Activated effector memory CD4-positive, alpha-beta T cell treated with anti-CD3 and anti-CD28 coated beads, Interleukin-2, amount 50 U/mL, for 16 hours (primary cell): ENCODE results near the gene CHST1.

Experiments
- DNase-seq: peaks from one replicate; pipeline ENCODE4 v3.0.0-alpha.2; 2020

CHST1 gene

GRCh38 chr11:45674481-45675190, 9.2 kb upstream of the CHST1 start:
- no peak for DNase-seq

GRCh38 chr11:45673441-45673840, 8.0 kb upstream of the CHST1 start:
- DNase-seq, result no peak

- DNase-seq, result no peak
Observed at GRCh38 chr11:45672593-45672992, 7.2 kb upstream of the CHST1 start.

- DNase-seq, result no peak
Observed at GRCh38 chr11:45671246-45672171, 6.1 kb upstream of the CHST1 start.

- no peak for DNase-seq
Observed at GRCh38 chr11:45670386-45671135, 5.1 kb upstream of the CHST1 start.

GRCh38 chr11:45669956-45670355, 4.5 kb upstream of the CHST1 start:
- DNase-seq, result no peak

GRCh38 chr11:45669146-45669545, 3.7 kb upstream of the CHST1 start:
- DNase-seq, result no peak

- DNase-seq, result no peak
Observed at GRCh38 chr11:45667929-45668680, 2.7 kb upstream of the CHST1 start.

- no peak for DNase-seq
Observed at GRCh38 chr11:45666648-45667642, 1.5 kb upstream of the CHST1 start.

- DNase-seq, result no peak
Observed at GRCh38 chr11:45665933-45666647, 668 bp upstream of the CHST1 start.

GRCh38 chr11:45664376-45665205, 831 bp downstream of the CHST1 start:
- no peak for DNase-seq

GRCh38 chr11:45663486-45664375, 1.7 kb downstream of the CHST1 start:
- no peak for DNase-seq

- DNase-seq, result peak; percentile 51
Observed at GRCh38 chr11:45662665-45663485, 2.5 kb downstream of the CHST1 start.

- peak; percentile 47 for DNase-seq
Observed at GRCh38 chr11:45662096-45662664, 3.2 kb downstream of the CHST1 start.

- DNase-seq, result no peak
Observed at GRCh38 chr11:45661439-45662055, 3.9 kb downstream of the CHST1 start.

GRCh38 chr11:45660729-45661438, 4.5 kb downstream of the CHST1 start:
- DNase-seq, result no peak
